ENCODE measurements around the gene ICE1. TPM values are rescaled to one million over a fixed set of nuclear protein-coding genes. Genes with fewer than 3 reads are reported as not detected.
"Not testable (repeated sequence)": the region's sequence is repeated elsewhere in the genome, so short reads cannot be mapped to it uniquely, and the experiment has no call there.

ICE1 gene
- total RNA-seq, 2 donors from 2014 or later = 36.9 to 40.5 TPM

DNA sequence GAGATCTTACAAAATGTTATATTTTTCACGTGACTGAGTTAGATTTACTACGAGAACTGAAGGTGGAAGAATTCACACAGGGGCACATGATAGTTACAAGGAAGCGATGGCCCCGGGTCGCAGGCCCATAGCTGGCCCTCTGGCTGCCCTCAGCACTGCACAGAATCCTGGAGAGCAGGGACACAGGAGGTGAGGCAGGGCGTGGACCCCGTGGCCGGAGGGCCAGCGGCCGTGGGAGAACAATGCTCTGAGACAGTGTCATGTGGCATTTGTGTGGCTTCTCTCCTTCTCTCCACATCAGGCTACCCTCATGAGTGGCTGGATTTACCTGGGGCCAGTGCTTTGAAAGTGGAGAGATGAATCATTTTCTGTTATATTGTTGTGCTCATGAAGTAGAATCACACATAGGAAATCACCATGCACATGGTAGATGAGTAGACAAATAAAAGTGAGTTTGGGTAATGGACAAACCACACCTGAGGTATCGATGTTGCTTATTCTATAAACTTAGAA, 89.5 kb downstream of the ICE1 start:
- Mint-ChIP-seq H3K27ac (no peak overlapping the region), H3K4me1 (no peaks in the 10 kb centered on the region), H3K4me3 (no peak overlapping the region), H3K36me3 (ENCODE audit: low read depth) (peaks cover 14% of the 10 kb centered on the region), H3K27me3 (ENCODE audit: insufficient read depth) (peaks cover 2% of the 10 kb centered on the region), H3K9me3 (peaks cover 37% of the 10 kb centered on the region)
- no peaks in the 10 kb centered on the region for H3K4me1 ChIP-seq (ENCODE audit: control insufficient read depth, insufficient read depth, low read length)
- no peaks in the 10 kb centered on the region for H3K27me3 ChIP-seq (ENCODE audit: control insufficient read depth, insufficient read depth, low read length, poor library complexity, severe bottlenecking)
- DNase-seq = no peak
- H3K36me3 ChIP-seq (ENCODE audit: control insufficient read depth, insufficient read depth, low read length) = no peaks in the 10 kb centered on the region
- peaks cover 8% of the 10 kb centered on the region for H3K9me3 ChIP-seq (ENCODE audit: control insufficient read depth, low read length)
- H3K27ac ChIP-seq (ENCODE audit: low read depth, low read length) = no peak overlapping the region
- TF ChIP-seq, protein P1, sequence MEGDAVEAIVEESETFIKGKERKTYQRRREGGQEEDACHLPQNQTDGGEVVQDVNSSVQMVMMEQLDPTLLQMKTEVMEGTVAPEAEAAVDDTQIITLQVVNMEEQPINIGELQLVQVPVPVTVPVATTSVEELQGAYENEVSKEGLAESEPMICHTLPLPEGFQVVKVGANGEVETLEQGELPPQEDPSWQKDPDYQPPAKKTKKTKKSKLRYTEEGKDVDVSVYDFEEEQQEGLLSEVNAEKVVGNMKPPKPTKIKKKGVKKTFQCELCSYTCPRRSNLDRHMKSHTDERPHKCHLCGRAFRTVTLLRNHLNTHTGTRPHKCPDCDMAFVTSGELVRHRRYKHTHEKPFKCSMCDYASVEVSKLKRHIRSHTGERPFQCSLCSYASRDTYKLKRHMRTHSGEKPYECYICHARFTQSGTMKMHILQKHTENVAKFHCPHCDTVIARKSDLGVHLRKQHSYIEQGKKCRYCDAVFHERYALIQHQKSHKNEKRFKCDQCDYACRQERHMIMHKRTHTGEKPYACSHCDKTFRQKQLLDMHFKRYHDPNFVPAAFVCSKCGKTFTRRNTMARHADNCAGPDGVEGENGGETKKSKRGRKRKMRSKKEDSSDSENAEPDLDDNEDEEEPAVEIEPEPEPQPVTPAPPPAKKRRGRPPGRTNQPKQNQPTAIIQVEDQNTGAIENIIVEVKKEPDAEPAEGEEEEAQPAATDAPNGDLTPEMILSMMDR (conservative IDR thresholded peaks at IDR 0.05) = no peak
- no peak overlapping the region for H3K4me3 ChIP-seq (ENCODE audit: low read length)
- no peak overlapping the region for H3K9ac ChIP-seq (ENCODE audit: extremely low read depth, low read length, poor library complexity, severe bottlenecking)
- 95 to 100% methylated on average over 5 to 11 of the region's 11 CpGs for WGBS, 2 experiments (ENCODE audit: insufficient coverage in 1 of 2, insufficient read length in 1 of 2)

DNA sequence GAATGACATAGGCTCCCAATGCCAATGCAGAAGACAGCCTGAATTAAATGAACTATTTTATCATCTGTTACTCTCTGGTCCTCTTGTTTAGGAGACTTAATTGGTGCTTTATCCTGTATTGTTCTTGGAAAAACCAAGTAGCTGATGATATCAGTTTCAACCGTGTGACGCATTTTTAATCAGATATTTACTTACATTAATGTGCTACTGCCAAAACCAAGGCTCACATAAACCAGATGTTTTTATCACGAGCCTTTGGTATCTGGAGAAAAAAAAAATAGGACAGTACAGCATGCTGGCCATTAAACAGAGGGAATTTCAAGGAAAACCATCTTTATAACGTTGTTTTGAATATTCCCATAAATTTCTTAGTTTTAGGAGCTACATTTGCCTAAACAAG, 90.1 kb downstream of the ICE1 start:
- H3K9me3 Mint-ChIP-seq = peaks cover 42% of the 10 kb centered on the region
- no peak overlapping the region for H3K27ac ChIP-seq (ENCODE audit: low read depth, low read length)
- H3K4me1 ChIP-seq (ENCODE audit: control insufficient read depth, insufficient read depth, low read length) = no peaks in the 10 kb centered on the region
- no peak overlapping the region for H3K27ac Mint-ChIP-seq
- H3K9me3 ChIP-seq (ENCODE audit: control insufficient read depth, low read length) = peaks cover 8% of the 10 kb centered on the region
- no peak overlapping the region for H3K4me3 Mint-ChIP-seq
- H3K4me1 Mint-ChIP-seq = no peaks in the 10 kb centered on the region
- H3K36me3 Mint-ChIP-seq (ENCODE audit: low read depth) = peaks cover 14% of the 10 kb centered on the region
- 91% methylated on average over 4 of the region's 4 CpGs; no CpG with 5 or more reads in 1 of the 2 experiments for WGBS, 2 experiments (ENCODE audit: insufficient coverage in 1 of 2, insufficient read length in 1 of 2)
- H3K36me3 ChIP-seq (ENCODE audit: control insufficient read depth, insufficient read depth, low read length) = no peaks in the 10 kb centered on the region
- TF ChIP-seq, protein P1 (conservative IDR thresholded peaks at IDR 0.05) = no peak
- DNase-seq = no peak
- no peak overlapping the region for H3K9ac ChIP-seq (ENCODE audit: extremely low read depth, low read length, poor library complexity, severe bottlenecking)
- no peaks in the 10 kb centered on the region for H3K27me3 ChIP-seq (ENCODE audit: control insufficient read depth, insufficient read depth, low read length, poor library complexity, severe bottlenecking)
- H3K27me3 Mint-ChIP-seq (ENCODE audit: insufficient read depth) = peaks cover 2% of the 10 kb centered on the region
- H3K4me3 ChIP-seq (ENCODE audit: low read length) = no peak overlapping the region

DNA sequence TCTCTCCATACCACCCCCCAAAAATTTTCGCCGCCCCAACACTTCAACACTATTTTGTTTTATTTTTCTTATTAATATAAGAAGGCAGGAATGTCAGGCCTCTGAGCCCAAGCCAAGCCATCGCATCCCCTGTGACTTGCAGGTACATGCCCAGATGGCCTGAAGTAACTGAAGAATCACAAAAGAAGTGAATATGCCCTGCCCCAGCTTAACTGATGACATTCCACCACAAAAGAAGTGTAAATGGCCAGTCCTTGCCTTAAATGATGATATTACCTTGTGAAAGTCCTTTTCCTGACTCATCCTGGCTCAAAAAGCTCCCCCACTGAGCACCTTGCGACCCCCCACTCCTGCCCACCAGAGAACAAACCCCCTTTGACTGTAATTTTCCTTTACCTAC, 98.1 kb downstream of the ICE1 start:
- not testable (repeated sequence) for H3K27me3 ChIP-seq (ENCODE audit: control insufficient read depth, insufficient read depth, low read length, poor library complexity, severe bottlenecking); H3K4me3 ChIP-seq (ENCODE audit: low read length); H3K36me3 Mint-ChIP-seq (ENCODE audit: low read depth); H3K27ac ChIP-seq (ENCODE audit: low read depth, low read length); H3K4me3 Mint-ChIP-seq; H3K4me1 ChIP-seq (ENCODE audit: control insufficient read depth, insufficient read depth, low read length); H3K9ac ChIP-seq (ENCODE audit: extremely low read depth, low read length, poor library complexity, severe bottlenecking); H3K36me3 ChIP-seq (ENCODE audit: control insufficient read depth, insufficient read depth, low read length); H3K27me3 Mint-ChIP-seq (ENCODE audit: insufficient read depth); H3K9me3 ChIP-seq (ENCODE audit: control insufficient read depth, low read length)
- Mint-ChIP-seq H3K27ac (peak overlapping the region; percentile 90), H3K4me1 (peaks cover 21% of the 10 kb centered on the region), H3K9me3 (peaks cover 27% of the 10 kb centered on the region)
- WGBS, 2 experiments (ENCODE audit: insufficient coverage in 1 of 2, insufficient read length in 1 of 2) = 47% methylated on average over 2 of the region's 4 CpGs; no CpG with 5 or more reads in 1 of the 2 experiments
- peak; percentile 54 for DNase-seq

DNA sequence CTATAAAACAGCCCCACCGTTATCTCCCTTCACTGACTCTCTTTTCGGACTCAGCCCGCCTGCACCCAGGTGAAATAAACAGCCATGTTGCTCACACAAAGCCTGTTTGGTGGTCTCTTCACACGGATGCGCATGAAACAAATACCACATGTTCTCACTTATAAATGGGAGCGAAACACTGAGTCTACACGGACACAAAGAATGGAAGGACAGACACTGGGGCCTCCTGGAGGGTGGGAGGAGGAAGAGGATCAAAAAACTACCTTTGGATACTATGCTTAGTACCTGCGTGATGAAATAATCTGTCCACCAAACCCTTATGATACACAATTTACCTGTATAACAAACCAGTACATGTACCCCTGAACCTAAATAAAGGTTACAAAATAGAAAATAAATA, 98.6 kb downstream of the ICE1 start:
- peak overlapping the region; percentile 90 for H3K27ac Mint-ChIP-seq
- 48% methylated on average over 6 of the region's 8 CpGs; no CpG with 5 or more reads in 1 of the 2 experiments for WGBS, 2 experiments (ENCODE audit: insufficient coverage in 1 of 2, insufficient read length in 1 of 2)
- H3K27me3 Mint-ChIP-seq (ENCODE audit: insufficient read depth) = no peaks in the 10 kb centered on the region
- peaks cover 23% of the 10 kb centered on the region for H3K9me3 Mint-ChIP-seq
- peaks cover 8% of the 10 kb centered on the region for H3K36me3 Mint-ChIP-seq (ENCODE audit: low read depth)
- H3K9me3 ChIP-seq (ENCODE audit: control insufficient read depth, low read length) = no peaks in the 10 kb centered on the region
- no peaks in the 10 kb centered on the region for H3K4me1 ChIP-seq (ENCODE audit: control insufficient read depth, insufficient read depth, low read length)
- no peak overlapping the region for H3K9ac ChIP-seq (ENCODE audit: extremely low read depth, low read length, poor library complexity, severe bottlenecking)
- H3K4me3 ChIP-seq (ENCODE audit: low read length) = no peak overlapping the region
- DNase-seq = peak; percentile 67
- no peaks in the 10 kb centered on the region for H3K36me3 ChIP-seq (ENCODE audit: control insufficient read depth, insufficient read depth, low read length)
- peaks cover 21% of the 10 kb centered on the region for H3K4me1 Mint-ChIP-seq
- H3K27ac ChIP-seq (ENCODE audit: low read depth, low read length) = no peak overlapping the region
- H3K4me3 Mint-ChIP-seq = no peak overlapping the region
- no peaks in the 10 kb centered on the region for H3K27me3 ChIP-seq (ENCODE audit: control insufficient read depth, insufficient read depth, low read length, poor library complexity, severe bottlenecking)
- TF ChIP-seq, protein P1 (conservative IDR thresholded peaks at IDR 0.05) = no peak
